Frontal cortex (tissue), 4 donors: ENCODE measurements around the gene PTPRJ. TPM values are rescaled to one million over a fixed set of nuclear protein-coding genes. Genes with fewer than 3 reads are reported as not detected.

Source experiments
- DNase-seq, 2 donors: peaks; one replicate each; pipeline ENCODE4 v3.0.0; 2012; ENCODE audit warnings: low spot score in 2 of 2
- FAIRE-seq: peaks from 2 replicates; lab custom pipeline; 2012; peaks lifted over from hg19 to GRCh38; lab: Jason Lieb, UNC
- total RNA-seq: library from RNA; depleted of rRNA; stranded (reverse); fragments of >200 nt; gene quantifications from one replicate; pipeline ENCODE4 v1.2.3, GENCODE V29; 2014
- donor health status: control.
- donor health status: control.
- donor health status: control.

The PTPRJ gene
- total RNA-seq, 1 donor from 2014 or later, result 17.1 TPM

DNA sequence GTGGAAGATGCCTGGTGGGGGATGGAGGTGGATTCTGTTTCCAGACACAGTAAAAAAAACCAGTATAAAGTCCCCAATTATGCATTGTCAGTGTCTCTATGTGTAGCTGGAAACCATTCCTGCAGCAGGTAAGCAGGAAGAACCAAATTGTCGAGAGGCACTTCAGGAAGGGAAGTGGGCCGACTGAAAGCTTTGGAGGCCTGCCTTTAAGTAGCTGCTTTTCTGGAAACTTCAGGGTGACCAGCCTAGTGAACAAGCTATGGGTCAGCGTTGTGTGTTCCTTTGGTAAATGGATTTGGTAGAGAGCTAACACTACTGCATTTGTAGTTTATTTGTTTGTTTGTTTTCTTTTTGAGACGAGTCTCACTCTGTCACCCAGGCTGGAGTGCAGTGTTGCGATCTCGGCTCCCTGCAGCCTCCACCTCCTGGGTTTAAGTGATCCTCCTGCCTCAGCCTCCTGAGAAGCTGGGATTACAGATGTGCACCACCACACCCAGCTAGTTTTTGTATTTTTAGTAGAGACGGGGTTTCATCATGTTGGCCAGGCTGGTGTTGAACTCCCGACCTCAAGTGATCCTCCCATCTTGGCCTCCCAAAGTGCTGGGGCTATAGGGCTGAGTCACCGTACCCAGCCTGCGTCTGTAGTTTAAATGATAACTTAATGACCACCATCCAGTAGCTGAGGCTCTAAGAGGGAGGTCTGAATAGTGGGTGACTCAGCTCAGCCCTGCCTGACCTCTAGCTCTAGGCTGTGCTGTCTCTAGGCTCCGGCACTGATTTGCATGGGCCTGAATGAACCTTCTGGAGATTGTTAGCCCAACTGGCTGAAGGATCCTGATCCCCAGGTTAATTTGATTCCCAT lies 12.8 kb downstream of the PTPRJ start:
- DNase-seq, result no peak
- no peak for FAIRE-seq

DNA sequence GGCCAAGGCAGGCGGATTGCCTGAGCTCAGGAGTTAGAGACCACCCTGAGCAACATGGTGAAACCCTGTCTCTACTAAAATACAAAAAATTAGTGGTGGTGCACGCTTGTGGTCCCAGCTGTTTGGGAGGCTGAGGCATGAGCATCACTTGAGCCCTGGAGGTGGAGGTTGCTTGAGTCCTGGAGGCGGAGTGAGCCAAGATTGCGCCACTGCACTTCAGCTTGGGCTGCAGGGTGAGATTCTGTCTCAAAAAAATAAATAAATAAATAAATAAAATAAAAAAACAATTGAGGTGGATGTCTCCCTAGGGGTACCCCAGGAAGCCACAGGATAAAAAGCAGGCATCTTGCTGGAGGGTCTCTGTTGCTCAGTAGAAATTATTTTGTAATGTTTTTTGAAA lies 14.1 kb downstream of the PTPRJ start:
- DNase-seq, result no peak
- FAIRE-seq, result no peak

DNA sequence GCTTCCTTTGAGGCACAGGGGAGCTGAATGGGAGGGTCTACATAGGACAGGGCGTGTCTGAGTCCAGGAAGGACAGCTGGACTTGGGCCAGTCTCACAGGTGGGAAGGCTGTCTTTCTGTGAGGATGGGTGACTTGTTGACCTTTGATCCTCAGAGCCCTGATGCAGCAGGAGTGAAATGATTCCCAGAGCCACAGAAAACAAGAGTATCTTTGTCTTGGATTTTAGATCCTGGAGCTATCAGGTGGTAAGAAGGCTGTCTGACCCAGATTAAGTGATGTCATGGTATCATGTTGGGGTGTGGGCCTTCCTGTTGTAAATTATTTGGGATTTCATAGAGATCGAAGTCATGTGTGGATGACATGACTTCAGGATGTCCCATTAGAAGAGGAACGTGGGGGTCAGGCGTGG lies 15.0 kb downstream of the PTPRJ start:
- no peak for FAIRE-seq

GRCh38 chr11:47997063-47998053 lies 17.0 kb downstream of the PTPRJ start:
- FAIRE-seq (no peak), DNase-seq (no peak)

More for the DNA sequence above, 15.0 kb downstream of the PTPRJ start:
- DNase-seq, result no peak

GRCh38 chr11:47998345-47998732 lies 18.0 kb downstream of the PTPRJ start:
- no peak for FAIRE-seq
- DNase-seq, result no peak

- DNase-seq (no peak), FAIRE-seq (no peak)
These were observed 18.5 kb downstream of the PTPRJ start for GRCh38 chr11:47998733-47999359.

DNA sequence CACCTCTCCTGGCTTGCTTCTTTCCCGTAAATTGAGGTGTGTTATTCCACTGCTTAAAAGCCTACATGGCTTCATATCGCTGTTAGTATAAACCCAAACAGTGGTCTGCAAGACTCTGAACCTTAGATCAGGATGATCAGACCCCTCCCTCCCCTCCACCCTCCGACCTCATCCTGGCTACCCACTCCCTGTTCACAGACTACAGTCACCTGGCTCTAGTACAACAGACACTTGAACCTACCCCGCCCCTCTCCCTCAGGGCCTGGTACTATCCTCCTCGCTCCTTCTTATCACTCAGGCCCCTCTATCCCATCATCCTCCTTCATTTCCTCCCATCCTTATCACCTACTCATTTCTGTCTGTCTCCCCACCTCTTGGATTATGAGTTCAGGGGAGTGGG lies 20.1 kb downstream of the PTPRJ start:
- DNase-seq (no peak), FAIRE-seq (no peak)

DNA sequence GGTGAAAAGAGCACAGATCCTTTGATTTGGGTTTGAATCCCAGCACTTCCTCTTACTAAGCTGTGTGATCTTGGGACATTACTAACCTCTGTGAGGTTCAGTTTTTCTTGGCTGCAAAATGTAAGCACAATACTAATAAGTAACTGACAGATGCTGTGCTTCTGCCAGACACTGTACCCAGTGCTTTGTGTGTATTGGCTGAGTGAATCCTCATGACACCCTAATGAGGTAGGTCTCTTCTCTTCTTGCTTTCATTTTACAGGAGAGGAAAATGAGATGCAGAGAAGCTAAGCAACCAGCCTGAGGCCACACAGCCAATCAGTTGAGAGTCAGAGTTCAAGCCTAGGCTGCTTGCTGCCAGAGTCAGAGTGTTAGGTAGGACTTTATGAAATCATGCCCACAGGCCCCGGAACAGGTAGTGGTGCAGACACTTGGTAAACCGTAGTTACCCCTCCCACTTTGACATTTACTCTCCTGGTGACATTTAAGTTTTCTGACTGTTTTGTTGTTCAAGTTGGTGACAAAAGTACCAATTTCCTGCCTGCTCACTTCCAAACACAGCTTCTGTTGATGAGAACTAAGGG lies 21.2 kb downstream of the PTPRJ start:
- DNase-seq (no peak), FAIRE-seq (no peak)

DNA sequence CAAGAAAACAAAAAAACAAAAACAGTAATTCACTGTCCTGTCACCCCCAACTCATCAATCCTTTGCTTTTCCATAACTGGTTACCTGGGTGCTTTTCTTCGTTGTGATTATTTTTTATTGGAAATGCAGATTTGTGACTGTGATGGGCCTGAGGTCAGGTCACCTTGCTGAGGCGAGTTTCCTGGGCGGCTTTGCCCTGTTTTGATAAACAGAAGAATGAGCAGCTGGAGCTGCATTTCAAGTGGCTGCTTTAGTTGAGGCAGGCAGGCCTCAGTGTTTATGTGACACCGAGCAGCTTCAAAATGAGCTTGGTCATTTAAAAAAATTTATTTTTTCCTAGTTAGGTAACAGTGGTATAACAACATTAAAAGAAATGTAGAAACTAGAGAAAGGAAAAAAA lies 22.2 kb downstream of the PTPRJ start:
- no peak for FAIRE-seq
- no peak for DNase-seq

DNA sequence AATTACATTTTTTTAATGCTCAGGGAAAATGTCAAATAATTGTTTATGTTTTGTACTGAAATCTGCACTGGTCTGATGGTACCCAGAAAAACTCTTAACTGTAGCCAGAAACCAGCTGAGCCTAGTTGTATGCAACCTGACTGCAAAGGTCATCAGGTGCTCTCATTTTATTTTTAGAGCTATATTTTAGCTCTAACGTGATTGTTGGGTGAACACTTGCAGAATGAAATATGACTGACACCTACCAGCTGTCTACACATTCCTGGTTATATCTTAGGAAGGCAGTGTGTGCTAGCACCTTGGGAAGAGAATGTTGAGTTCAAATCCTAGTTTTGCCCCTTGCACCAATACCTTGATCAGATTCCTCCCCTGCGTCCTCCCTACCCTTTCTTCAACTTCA lies 23.6 kb downstream of the PTPRJ start:
- FAIRE-seq, result no peak

DNA sequence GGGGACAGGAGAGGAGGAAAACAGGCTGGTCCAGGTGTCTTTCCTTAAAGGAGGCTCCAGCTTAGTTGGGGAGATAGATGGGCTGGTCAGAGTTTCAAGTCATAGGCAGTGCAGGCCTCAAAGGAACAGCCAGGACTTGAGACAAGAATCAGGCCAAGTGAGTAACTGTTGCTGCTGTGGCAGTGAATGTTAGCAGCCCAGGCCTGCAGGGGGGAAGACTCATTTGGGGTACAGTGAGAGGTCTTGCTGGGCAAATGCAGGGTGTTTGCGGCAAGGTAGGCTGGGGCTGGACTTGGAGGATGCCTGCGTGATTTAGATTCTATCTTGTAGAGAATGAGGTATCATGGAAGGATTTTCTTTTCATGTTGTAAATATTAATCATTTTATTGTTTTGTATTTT lies 24.1 kb downstream of the PTPRJ start:
- no peak for FAIRE-seq

More for the DNA sequence above, 23.6 kb downstream of the PTPRJ start:
- no peak for DNase-seq

DNA sequence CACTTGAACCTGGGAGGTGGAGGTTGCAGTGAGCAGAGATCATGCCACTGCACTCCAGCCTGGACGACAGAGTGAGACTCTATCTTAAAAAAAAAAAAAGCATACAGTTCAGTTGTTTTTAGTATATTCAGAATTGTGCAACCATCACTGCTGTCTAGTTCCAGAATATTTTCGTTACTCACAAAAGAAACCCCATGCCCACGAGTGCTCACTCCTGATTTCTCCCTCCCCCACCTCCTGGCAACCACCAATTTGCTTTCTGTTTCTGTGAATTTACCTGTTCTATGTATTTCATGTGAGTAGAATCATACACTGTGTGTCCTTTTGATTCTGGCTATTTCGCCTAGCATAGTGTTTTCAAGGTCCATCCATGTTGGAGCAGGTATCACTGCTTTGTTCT lies 24.8 kb downstream of the PTPRJ start:
- no peak for FAIRE-seq
- DNase-seq, result no peak

More for the DNA sequence above, 24.1 kb downstream of the PTPRJ start:
- no peak for DNase-seq

- no peak for DNase-seq
- FAIRE-seq, result no peak
These were observed 25.5 kb downstream of the PTPRJ start for GRCh38 chr11:48005831-48006270.

DNA sequence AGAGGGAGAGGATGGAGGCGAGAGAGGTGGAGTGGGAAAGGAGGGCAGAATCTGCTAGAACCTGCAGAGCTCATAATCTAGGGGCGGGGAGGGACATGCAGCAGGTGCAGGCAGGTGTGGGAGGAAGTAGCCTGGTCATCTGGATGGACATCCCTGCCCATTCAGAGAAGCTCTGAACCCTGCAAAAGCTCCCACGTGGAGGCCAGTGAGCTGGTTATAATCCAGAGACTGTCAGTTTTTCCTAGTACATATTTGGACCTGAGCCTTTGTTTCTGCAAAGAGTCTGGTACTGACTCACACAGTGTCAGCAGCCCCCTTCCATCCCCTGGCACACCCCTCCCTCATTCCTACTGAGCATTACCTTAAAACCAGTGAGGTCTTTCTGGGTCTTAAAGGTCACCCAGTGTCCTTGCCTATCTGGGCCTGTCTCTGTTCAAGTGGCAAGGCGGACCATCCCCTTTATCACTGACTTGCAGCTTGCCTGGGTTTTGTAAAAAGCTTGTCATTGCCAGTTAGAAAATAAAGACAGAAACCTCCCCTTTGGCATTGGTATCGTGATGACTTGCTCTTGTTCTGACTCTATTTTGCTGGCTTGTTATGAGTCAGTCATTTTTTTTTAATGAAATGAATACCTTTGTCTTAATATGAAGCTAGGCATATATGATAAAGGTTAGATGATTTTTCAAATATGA lies 26.1 kb downstream of the PTPRJ start:
- no peak for DNase-seq
- no peak for FAIRE-seq

DNA sequence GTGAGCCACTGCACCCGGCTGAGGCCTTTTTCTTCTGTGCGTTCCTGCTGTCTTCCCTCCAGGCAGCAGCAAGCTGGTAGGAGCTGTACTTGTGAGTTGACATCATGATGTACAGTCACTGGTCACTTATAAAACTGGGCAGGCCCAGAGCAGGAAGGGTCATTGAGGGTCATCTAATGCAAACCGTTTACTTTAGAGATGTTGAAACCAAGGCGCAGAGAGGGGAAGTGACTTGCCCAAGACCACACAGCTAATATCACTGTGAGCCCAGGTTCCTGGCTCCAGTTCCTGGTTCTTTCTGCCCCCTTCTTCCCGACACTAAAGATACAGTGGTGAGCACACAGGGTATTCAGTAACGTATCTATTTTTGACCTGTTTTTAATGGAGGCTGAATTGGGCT lies 27.3 kb downstream of the PTPRJ start:
- FAIRE-seq, result no peak
- DNase-seq, result no peak

GRCh38 chr11:48008951-48009270 lies 28.6 kb downstream of the PTPRJ start:
- FAIRE-seq (no peak), DNase-seq (no peak)

- DNase-seq (no peak), FAIRE-seq (no peak)
These were observed 30.9 kb downstream of the PTPRJ start for GRCh38 chr11:48011102-48011797.

- FAIRE-seq, result no peak
- no peak for DNase-seq
These were observed 31.5 kb downstream of the PTPRJ start for GRCh38 chr11:48011798-48012391.
